ENCODE measurements around the gene PHLDB2.

The PHLDB2 gene

DNA sequence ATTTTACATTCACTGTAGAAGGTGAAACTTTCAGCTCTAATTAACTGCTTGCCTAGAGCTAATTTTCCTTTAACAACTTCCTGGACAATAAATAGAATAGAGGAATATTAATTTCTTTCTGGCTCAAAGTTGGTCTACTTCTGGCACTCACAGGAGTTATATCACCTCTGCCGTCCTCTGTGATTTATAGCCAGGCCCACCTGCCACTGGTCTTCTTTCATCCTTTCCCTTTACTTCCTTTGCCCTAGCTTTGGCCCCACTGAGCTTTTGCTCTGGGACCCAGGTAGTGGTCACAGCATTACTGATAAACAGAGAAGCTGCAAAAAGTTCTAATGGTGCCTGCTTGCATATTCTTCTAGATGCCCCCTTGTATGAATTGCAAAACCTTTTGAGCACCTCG is 70.4 kb downstream of the PHLDB2 start:
- DNase-seq: no peak

DNA sequence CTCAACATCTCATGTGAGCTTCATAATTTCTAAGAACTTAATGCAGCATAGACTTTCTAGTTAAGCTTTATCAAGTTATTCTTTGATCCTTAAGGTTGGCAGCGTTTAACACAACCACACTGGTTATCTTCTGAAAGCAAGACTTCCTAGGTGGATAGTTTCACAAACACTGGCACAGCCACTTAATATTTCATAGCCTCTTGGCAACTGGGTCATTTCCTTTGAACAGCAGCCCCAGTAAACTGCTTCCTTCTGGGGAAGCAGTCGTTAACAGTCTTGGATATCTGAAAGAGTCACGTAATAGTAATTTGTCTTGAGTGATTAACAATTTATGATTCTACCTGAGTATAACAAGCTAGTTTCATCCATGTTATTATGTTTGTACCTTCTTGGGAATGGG is 73.9 kb downstream of the PHLDB2 start:
- no peak for DNase-seq

GRCh38 chr3:111936191-111936841 is 77.3 kb downstream of the PHLDB2 start:
- no peak for DNase-seq

GRCh38 chr3:111936967-111937366 is 77.9 kb downstream of the PHLDB2 start:
- DNase-seq: no peak

- DNase-seq: no peak
Observed at GRCh38 chr3:111937871-111938270, 78.8 kb downstream of the PHLDB2 start.

GRCh38 chr3:111939873-111940272 is 80.8 kb downstream of the PHLDB2 start:
- no peak for DNase-seq

DNA sequence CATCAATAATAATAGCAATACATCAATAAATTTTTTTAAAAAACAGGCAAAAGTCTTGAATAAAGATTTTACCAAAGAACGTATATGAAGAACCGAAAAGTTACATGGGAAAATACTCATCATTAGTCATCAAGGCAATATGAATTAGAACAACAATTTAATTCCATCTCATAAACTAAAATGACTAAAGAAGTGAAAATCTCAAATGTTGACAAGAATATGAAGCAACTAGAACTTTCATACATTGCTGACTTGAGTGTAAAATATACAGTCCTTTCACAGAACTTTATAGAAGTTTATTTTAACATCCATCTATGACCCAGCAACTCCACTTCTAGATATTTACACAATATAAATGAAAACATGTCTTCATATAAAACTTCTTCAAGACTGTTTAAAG is 84.5 kb downstream of the PHLDB2 start:
- DNase-seq: no peak

- no peak for DNase-seq
Observed at GRCh38 chr3:111944372-111944771, 85.3 kb downstream of the PHLDB2 start.

DNA sequence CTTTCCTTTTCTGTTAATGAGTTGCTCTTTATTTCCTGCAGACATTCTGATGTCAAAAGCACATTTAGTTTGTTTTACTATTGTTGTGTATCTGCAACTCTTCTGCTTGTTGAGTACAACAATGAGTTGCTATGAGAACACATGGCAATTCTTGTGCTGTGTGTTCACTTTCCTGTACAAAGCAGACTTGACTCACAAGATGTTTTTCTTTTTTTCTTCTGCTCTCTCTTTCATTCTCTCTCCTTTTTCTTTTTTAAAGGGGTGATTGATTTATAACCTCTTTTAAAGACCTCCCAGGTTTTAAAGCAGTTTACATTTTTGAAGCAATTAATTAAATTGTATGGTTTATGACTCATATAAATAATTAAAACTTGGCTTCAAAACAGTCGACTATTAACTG is 88.2 kb downstream of the PHLDB2 start:
- DNase-seq: no peak

- DNase-seq: no peak
Observed at GRCh38 chr3:111948786-111949185, 89.7 kb downstream of the PHLDB2 start.

- no peak for DNase-seq
Observed at GRCh38 chr3:111949712-111950111, 90.6 kb downstream of the PHLDB2 start.

GRCh38 chr3:111951032-111951431 is 92.0 kb downstream of the PHLDB2 start:
- no peak for DNase-seq

GRCh38 chr3:111952086-111952485 is 93.0 kb downstream of the PHLDB2 start:
- no peak for DNase-seq

DNA sequence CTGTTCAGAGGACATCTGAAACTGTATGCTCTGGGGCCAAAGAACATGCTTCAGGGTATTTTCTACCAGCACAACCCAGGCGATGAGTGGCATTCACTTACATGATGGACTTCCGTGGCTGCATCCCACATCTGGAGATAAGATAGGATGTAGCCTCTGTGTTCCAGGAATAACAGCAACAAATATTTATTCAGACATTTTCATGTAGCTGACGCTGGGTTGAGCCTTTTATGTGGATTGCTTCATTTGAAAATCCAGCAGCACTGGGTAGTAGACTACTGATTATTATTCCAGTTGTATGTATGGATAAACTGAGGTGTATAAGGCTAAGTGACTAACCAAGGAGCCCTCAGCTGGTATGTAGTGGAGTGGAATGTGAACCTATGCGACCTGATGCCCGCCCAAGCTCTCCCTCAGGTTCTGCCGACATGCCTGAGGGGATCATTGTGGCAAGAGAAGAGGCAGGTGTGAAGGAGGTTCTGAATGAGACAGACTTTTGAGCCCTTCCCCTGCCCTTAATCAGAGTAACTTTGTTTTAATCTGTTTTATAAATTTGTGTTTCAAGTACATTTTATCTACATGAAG is 93.9 kb downstream of the PHLDB2 start:
- no peak for DNase-seq

DNA sequence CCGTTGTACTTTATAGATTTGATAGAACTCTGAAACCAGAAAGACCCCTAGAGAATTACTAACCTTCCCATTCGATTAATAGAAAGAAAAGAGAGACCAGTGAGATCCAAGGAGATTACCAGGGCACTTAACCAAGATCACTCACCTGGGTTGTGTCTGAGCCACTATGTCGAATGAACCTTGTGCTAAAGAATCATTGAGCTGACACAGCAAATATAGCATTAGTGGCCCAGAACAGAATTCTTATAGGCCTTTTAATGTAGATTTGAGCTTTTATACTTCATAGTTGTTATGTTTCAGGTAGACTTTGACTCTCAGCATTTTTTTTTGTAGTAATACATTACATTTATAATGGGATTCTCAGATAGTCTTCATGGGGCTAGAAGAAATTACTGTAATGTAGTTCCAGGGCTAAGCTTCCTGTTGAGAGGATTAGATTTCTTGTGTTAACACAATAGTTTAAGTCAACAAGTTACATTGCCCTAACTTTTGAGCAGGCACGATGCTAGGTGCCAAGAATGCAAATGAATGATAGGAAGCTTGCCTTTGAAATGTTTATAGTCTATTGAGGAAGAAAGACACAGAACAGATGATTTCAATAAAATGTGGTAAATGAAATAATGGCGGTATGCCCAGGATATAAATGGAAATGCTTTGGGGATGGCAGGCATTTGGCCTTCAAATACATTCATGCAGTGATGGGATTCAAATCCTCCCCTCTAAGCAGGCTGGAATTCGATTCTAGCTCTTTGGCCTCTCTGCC is 95.3 kb downstream of the PHLDB2 start:
- no peak for DNase-seq

GRCh38 chr3:111955876-111956275 is 96.8 kb downstream of the PHLDB2 start:
- DNase-seq: no peak

DNA sequence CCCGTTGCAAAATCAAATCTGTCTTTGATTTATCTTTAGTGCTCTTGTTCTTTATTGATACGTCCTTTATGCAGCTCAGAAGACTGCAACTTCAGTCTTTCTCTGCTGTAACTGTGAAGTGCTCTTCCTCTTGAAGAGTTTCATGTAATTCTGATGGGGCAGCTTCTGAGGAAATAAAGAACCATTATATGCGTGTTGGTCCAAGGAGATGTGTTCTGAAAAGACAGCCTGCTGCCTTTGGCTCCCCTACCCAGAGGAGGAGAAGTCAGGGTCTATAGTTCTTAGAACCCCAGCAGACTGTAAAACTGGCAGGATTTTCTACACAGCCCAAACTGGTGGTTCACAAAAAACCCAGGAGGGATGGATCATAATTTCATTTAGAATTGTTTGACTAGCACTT is 97.4 kb downstream of the PHLDB2 start:
- no peak for DNase-seq

- peak; percentile 61 for DNase-seq
Observed at GRCh38 chr3:111956995-111957734, 98.1 kb downstream of the PHLDB2 start.

DNA sequence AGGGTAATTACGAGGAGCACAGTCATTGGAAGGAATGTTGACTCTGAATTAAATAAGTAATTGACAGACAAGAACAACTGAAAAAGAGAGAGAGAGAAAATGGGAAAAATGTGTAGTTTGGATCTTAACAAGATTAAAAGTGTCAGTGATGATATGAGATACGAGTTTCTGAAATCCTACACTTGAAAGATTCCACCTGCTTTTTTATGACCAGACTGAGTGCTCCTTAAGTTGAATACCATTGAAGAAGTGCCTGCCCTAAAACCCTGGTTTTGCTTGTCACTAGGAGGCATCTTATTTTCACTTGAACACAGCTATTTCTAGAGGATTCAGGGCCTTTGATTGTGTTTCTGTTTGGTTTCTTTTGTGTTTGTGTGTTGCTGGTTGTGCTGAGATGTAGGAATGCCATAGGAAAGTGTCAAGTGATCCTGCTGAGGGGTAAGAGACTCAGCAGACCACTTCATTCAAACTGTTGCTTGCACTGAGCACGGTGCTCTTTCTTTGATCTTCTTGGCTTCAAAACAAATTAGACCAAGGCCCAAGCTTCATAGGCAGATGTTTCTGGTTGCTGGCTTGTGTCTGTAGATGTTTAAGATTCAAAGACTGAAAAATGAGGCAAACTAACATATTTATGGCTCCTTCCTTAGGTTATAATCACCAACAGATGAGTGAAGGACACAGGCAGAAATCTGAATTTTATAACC is 102.5 kb downstream of the PHLDB2 start:
- DNase-seq: no peak

DNA sequence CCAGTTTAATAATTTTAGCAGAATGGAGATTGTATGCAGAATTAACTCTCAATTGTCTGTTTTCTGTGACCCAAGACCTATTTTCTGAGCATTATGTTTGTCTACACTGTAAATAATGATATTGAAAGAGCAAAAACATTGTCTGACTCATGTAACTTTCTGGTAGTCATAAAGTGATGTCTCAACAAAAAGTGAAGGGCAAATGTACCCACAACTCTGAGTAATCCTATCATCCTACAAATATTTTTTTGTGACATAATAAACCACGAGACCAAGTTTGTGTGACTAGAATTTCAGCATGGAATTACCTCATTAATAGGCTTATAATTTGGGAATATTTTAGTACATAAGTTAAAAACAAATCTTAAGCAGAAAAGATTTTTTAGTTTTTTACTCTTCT is 104.4 kb downstream of the PHLDB2 start:
- no peak for DNase-seq

DNA sequence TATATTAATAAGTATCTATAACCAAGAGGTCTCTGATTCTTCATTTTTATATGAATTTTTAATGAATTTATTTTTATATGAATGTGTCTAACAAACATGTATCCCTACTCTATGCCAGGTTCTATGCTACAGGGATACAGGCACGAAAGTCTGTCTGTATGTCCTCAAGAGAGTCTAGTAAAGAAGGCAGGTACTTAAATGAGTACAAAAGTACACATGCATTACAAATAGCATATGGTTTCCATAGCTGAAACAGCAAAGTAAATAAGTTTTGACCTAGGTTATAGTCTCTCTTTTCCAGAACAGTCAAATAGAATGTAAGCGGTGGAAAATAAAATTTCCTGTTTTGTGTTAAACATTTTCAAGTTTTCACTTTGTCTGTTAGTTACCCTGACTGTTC is 106.4 kb downstream of the PHLDB2 start:
- no peak for DNase-seq

GRCh38 chr3:111967068-111967467 is 108.0 kb downstream of the PHLDB2 start:
- DNase-seq: no peak

Data from eye (tissue), 1 donor.